GM08714 (cell line): ENCODE data around the gene PLCH1.

ENCODE experiments used
- H3K4me3 ChIP-seq: fragments of 200-500 bp; sonication (Bioruptor generic); 2 replicates; pipeline ENCODE4 v1.5.1; 2014; ENCODE audit warnings: mild to moderate bottlenecking, low read length, inconsistent platforms
- ZNF274 ChIP-seq: IDR thresholded peaks from 2 replicates; pipeline ENCODE4 v1.6.1; 2012; ENCODE audit warnings: mild to moderate bottlenecking, low read depth, low read length

Gene PLCH1

GRCh38 chr3:155449613-155450267, 295.1 kb downstream of the PLCH1 start:
- no peak for TF ChIP-seq ZNF274

GRCh38 chr3:155448531-155448930, 296.3 kb downstream of the PLCH1 start:
- H3K4me3 ChIP-seq: no peak overlapping the region
- no peak for TF ChIP-seq ZNF274

More at GRCh38 chr3:155449613-155450267, 295.1 kb downstream of the PLCH1 start:
- no peak overlapping the region for H3K4me3 ChIP-seq

- no peak for TF ChIP-seq ZNF274
- H3K4me3 ChIP-seq: no peak overlapping the region
These were observed 298.5 kb downstream of the PLCH1 start for GRCh38 chr3:155446366-155446765.

GRCh38 chr3:155444771-155445170, 300.1 kb downstream of the PLCH1 start:
- no peak overlapping the region for H3K4me3 ChIP-seq
- no peak for TF ChIP-seq ZNF274

GRCh38 chr3:155443815-155444214, 301.1 kb downstream of the PLCH1 start:
- no peak overlapping the region for H3K4me3 ChIP-seq
- no peak for TF ChIP-seq ZNF274

GRCh38 chr3:155442072-155442471, 302.8 kb downstream of the PLCH1 start:
- no peak overlapping the region for H3K4me3 ChIP-seq
- TF ChIP-seq ZNF274: no peak

GRCh38 chr3:155441506-155441905, 303.4 kb downstream of the PLCH1 start:
- no peak overlapping the region for H3K4me3 ChIP-seq
- TF ChIP-seq ZNF274: no peak

- TF ChIP-seq ZNF274: no peak
- H3K4me3 ChIP-seq: no peak overlapping the region
These were observed 303.8 kb downstream of the PLCH1 start for GRCh38 chr3:155441026-155441425.

- H3K4me3 ChIP-seq: no peak overlapping the region
- TF ChIP-seq ZNF274: no peak
These were observed 309.1 kb downstream of the PLCH1 start for GRCh38 chr3:155435821-155436220.

GRCh38 chr3:155431856-155432570, 312.9 kb downstream of the PLCH1 start:
- H3K4me3 ChIP-seq: no peak overlapping the region
- TF ChIP-seq ZNF274: no peak

- no peak for TF ChIP-seq ZNF274
- H3K4me3 ChIP-seq: no peak overlapping the region
These were observed 316.3 kb downstream of the PLCH1 start for GRCh38 chr3:155428563-155428962.

GRCh38 chr3:155426524-155427230, 318.2 kb downstream of the PLCH1 start:
- no peak for TF ChIP-seq ZNF274

GRCh38 chr3:155425396-155425795, 319.5 kb downstream of the PLCH1 start:
- H3K4me3 ChIP-seq: no peak overlapping the region
- TF ChIP-seq ZNF274: no peak

More at GRCh38 chr3:155426524-155427230, 318.2 kb downstream of the PLCH1 start:
- no peak overlapping the region for H3K4me3 ChIP-seq

GRCh38 chr3:155424323-155424710, 320.6 kb downstream of the PLCH1 start:
- no peak for TF ChIP-seq ZNF274
- no peak overlapping the region for H3K4me3 ChIP-seq

GRCh38 chr3:155423526-155424322, 321.1 kb downstream of the PLCH1 start:
- no peak overlapping the region for H3K4me3 ChIP-seq
- TF ChIP-seq ZNF274: no peak
